Ovary (tissue), 3 donors: Measurements from ENCODE around the gene ANKRD60.

Experiments
- EP300 ChIP-seq: sonication (generic); formaldehyde crosslinking; IDR thresholded peaks from one replicate; pipeline ENCODE4 v1.6.1; 2017; ENCODE audit warnings: antibody characterized with exemption
- POLR2A ChIP-seq: fragments of 450-650 bp; IDR thresholded peaks from one replicate; pipeline ENCODE4 v1.6.1; 2017; ENCODE audit warnings: antibody characterized with exemption, mild to moderate bottlenecking, moderate library complexity
- TF ChIP-seq, protein P1 (sequence below), 3 donors: fragments of 450-650 bp in 2 of 3; fragments of 200-600 bp in 1 of 3; IDR thresholded peaks; one replicate each; pipeline versions ENCODE4 v1.5.1 to v1.8.0; 2016 to 2022; ENCODE audit warnings: antibody characterized with exemption in 3 of 3, mild to moderate bottlenecking in 1 of 3
- donor health status: DM: no; HTN: no; CAD: no.

DNA sequence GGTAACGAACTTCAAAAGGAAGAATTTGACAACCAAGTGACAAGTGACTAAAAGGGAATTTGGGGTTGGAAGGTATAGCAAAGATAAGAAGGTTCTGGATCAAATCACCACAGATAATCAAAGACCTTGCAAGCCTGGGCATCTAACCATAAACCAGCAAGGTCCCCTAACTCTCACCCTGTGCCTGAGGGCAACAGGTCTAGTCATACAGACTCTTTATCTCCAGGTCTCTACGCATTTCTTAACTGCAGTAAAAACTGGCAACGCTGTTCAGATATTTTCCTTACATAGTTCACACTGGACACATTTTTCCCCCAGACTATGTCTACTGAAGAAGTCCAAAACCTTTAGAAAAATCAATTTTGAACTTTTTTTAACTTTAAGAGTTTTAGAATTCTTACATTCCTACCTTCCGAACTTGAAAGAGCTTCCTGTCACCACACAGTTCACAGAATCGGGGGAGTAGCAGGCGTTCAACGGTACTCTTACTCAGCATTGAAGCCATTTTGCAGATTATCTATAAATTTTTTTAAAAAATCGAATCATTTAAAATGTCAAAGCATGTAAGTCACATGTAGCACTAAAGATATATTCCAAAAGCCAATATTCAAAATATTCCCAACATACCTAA, 23.0 kb upstream of the ANKRD60 start:
- TF ChIP-seq, protein P1, sequence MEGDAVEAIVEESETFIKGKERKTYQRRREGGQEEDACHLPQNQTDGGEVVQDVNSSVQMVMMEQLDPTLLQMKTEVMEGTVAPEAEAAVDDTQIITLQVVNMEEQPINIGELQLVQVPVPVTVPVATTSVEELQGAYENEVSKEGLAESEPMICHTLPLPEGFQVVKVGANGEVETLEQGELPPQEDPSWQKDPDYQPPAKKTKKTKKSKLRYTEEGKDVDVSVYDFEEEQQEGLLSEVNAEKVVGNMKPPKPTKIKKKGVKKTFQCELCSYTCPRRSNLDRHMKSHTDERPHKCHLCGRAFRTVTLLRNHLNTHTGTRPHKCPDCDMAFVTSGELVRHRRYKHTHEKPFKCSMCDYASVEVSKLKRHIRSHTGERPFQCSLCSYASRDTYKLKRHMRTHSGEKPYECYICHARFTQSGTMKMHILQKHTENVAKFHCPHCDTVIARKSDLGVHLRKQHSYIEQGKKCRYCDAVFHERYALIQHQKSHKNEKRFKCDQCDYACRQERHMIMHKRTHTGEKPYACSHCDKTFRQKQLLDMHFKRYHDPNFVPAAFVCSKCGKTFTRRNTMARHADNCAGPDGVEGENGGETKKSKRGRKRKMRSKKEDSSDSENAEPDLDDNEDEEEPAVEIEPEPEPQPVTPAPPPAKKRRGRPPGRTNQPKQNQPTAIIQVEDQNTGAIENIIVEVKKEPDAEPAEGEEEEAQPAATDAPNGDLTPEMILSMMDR (IDR thresholded peaks at IDR 0.05) = no peak
- TF ChIP-seq POLR2A (no peak), EP300 (no peak)
